GM12878 (cell line): ENCODE data around the gene CLMP.

Experiments used
- CEBPB ChIP-seq, 2 experiments: fragments of 150-350 bp in 1 of 2; IDR thresholded peaks; 2 replicates each; pipeline ENCODE4 v1.6.1; 2012 to 2014; ENCODE audit warnings: low read depth in 2 of 2, low read length in 2 of 2, borderline replicate concordance in 1 of 2, inconsistent platforms in 1 of 2
- DPF2 ChIP-seq: fragments of 450-650 bp; IDR thresholded peaks from 2 replicates; pipeline ENCODE4 v1.6.1; 2017; ENCODE audit warnings: mild to moderate bottlenecking
- EP300 ChIP-seq, 2 experiments: fragments of 150-350 bp in 1 of 2; IDR thresholded peaks; 2 replicates each; pipeline ENCODE4 v1.6.1; 2011 to 2012; ENCODE audit warnings: low read depth in 2 of 2, low read length in 2 of 2, borderline replicate concordance in 1 of 2, improper control_type of control experiment in 1 of 2, inconsistent platforms in 1 of 2; ENCODE audit not compliant: control insufficient read depth in 1 of 2
- GATAD2B ChIP-seq: fragments of 450-650 bp; conservative IDR thresholded peaks from 2 replicates; pipeline ENCODE4 v1.6.1; 2017; ENCODE audit warnings: low read depth, mild to moderate bottlenecking, moderate library complexity
- NRF1 ChIP-seq: conservative IDR thresholded peaks from 2 replicates; pipeline ENCODE4 v1.6.1; 2011; ENCODE audit warnings: mild to moderate bottlenecking, low read depth, low read length, improper control_type of control experiment
- POLR2A ChIP-seq: IDR thresholded peaks from 2 replicates; pipeline ENCODE4 v1.6.1; 2011; ENCODE audit warnings: low read depth, mild to moderate bottlenecking, low read length
- TF ChIP-seq, protein P1 (sequence below), 3 experiments: IDR thresholded peaks in 2 of 3; conservative IDR thresholded peaks in 1 of 3; 2 replicates each; pipeline ENCODE4 v1.5.1; 2011; ENCODE audit warnings: low read depth in 3 of 3, low read length in 3 of 3, mild to moderate bottlenecking in 3 of 3, control low read depth in 2 of 3, moderate library complexity in 2 of 3, inconsistent platforms in 1 of 3, mixed read lengths in 1 of 3; ENCODE audit not compliant: control insufficient read depth in 2 of 3, insufficient read depth in 1 of 3; ENCODE audit errors: extremely low read depth in 1 of 3
- TF ChIP-seq, protein P2 (sequence below): IDR thresholded peaks from 2 replicates; pipeline ENCODE4 v1.6.1; 2012; ENCODE audit warnings: low read depth, low read length, improper control_type of control experiment
- TF ChIP-seq, protein P3 (sequence below): IDR thresholded peaks from 2 replicates; pipeline ENCODE4 v1.6.1; 2012; ENCODE audit warnings: low read depth, low read length, improper control_type of control experiment

DNA sequence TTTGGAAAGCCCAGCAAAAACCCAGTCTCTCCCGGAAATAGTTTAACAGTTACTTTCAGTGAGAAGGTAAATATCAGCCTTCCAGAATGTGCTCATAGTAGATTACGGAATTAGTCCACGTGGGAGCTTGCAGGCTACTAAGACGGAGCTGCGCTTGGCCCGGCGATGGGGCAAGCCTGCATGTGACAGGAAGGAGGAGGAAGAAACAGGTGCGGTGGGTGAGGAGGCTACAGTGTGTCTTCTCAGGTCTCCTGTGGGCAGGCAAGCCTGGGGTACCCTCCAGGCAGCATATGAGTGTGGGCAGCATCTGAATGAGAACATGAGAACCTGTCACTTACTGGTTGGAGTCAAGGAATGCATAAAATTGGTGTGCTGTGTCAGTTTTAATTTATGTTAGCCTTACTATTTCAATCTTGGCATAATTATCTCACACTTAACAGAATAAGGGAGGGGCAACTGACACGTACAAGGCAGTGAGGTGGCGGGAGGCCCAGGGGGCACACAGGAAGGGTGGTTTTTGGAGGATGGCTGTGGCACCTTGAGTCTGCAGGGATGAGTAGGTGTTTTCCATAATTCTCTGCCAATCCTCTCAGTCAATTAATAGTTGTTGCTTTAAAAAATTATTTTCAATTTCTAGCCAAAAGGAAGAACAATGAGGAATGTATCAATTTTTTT is 35.7 kb downstream of the CLMP start:
- TF ChIP-seq, protein P1, sequence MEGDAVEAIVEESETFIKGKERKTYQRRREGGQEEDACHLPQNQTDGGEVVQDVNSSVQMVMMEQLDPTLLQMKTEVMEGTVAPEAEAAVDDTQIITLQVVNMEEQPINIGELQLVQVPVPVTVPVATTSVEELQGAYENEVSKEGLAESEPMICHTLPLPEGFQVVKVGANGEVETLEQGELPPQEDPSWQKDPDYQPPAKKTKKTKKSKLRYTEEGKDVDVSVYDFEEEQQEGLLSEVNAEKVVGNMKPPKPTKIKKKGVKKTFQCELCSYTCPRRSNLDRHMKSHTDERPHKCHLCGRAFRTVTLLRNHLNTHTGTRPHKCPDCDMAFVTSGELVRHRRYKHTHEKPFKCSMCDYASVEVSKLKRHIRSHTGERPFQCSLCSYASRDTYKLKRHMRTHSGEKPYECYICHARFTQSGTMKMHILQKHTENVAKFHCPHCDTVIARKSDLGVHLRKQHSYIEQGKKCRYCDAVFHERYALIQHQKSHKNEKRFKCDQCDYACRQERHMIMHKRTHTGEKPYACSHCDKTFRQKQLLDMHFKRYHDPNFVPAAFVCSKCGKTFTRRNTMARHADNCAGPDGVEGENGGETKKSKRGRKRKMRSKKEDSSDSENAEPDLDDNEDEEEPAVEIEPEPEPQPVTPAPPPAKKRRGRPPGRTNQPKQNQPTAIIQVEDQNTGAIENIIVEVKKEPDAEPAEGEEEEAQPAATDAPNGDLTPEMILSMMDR (IDR thresholded peaks at IDR 0.05 in 2 of 3, conservative IDR thresholded peaks at IDR 0.05 in 1 of 3; ENCODE audit: control insufficient read depth in 2 of 3, extremely low read depth in 1 of 3, insufficient read depth in 1 of 3, low read depth in 3 of 3, low read length in 3 of 3): no peak
- TF ChIP-seq, protein P2, sequence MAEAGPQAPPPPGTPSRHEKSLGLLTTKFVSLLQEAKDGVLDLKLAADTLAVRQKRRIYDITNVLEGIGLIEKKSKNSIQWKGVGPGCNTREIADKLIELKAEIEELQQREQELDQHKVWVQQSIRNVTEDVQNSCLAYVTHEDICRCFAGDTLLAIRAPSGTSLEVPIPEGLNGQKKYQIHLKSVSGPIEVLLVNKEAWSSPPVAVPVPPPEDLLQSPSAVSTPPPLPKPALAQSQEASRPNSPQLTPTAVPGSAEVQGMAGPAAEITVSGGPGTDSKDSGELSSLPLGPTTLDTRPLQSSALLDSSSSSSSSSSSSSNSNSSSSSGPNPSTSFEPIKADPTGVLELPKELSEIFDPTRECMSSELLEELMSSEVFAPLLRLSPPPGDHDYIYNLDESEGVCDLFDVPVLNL: no peak
- TF ChIP-seq EP300 (IDR thresholded peaks at IDR 0.05; ENCODE audit: borderline replicate concordance in 1 of 2, control insufficient read depth in 1 of 2, low read depth in 2 of 2, low read length in 2 of 2) (no peak), NRF1 (no peak), GATAD2B (no peak), CEBPB (IDR thresholded peaks at IDR 0.05; ENCODE audit: borderline replicate concordance in 1 of 2, low read depth in 2 of 2, low read length in 2 of 2) (no peak), DPF2 (no peak), POLR2A (no peak)
- TF ChIP-seq, protein P3, sequence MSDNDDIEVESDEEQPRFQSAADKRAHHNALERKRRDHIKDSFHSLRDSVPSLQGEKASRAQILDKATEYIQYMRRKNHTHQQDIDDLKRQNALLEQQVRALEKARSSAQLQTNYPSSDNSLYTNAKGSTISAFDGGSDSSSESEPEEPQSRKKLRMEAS: no peak
